Smooth muscle cell (in vitro differentiated cells): ENCODE measurements around the gene DNAAF9. TPM values are rescaled to one million over a fixed set of nuclear protein-coding genes. Genes with fewer than 3 reads are reported as not detected.
A peak's percentile ranks its signal among the peaks of the same experiment; 100 is the strongest.

ENCODE experiments used
- DNase-seq: peaks from one replicate; lab custom pipeline; 2025; ENCODE audit not compliant: unreplicated experiment; lab: John Stamatoyannopoulos, UW
- H2AFZ ChIP-seq: fragments of 200-600 bp; sonication (generic); 2 replicates; pipeline ENCODE4 v1.6.0; 2016; ENCODE audit warnings: antibody characterized with exemption, low read depth, mild to moderate bottlenecking
- H3F3A ChIP-seq: fragments of 200-600 bp; sonication (generic); 2 replicates; pipeline ENCODE4 v1.6.0; 2017; ENCODE audit warnings: antibody characterized with exemption, low read depth
- H3K27ac ChIP-seq: fragments of 200-600 bp; sonication (generic); 2 replicates; pipeline ENCODE4 v1.5.1; 2016; ENCODE audit warnings: low read depth, mild to moderate bottlenecking
- H3K27me3 ChIP-seq: fragments of 200-600 bp; sonication (generic); 2 replicates; pipeline ENCODE4 v1.6.1; 2016; ENCODE audit warnings: low read depth, mild to moderate bottlenecking
- H3K36me3 ChIP-seq: fragments of 200-600 bp; sonication (generic); 2 replicates; pipeline ENCODE4 v1.5.1; 2016; ENCODE audit warnings: low read depth
- H3K4me1 ChIP-seq: fragments of 200-600 bp; sonication (generic); 2 replicates; pipeline ENCODE4 v1.5.1; 2016; ENCODE audit warnings: low read depth
- H3K4me2 ChIP-seq: fragments of 200-600 bp; sonication (generic); 2 replicates; pipeline ENCODE4 v1.6.0; 2016; ENCODE audit warnings: mild to moderate bottlenecking
- H3K4me3 ChIP-seq: fragments of 200-600 bp; sonication (generic); 2 replicates; pipeline ENCODE4 v1.5.1; 2016; ENCODE audit warnings: mild to moderate bottlenecking
- H3K79me2 ChIP-seq: fragments of 200-600 bp; sonication (generic); 2 replicates; pipeline ENCODE4 v1.6.0; 2016; ENCODE audit warnings: low read depth, mild to moderate bottlenecking
- H3K9ac ChIP-seq: fragments of 200-600 bp; sonication (generic); 2 replicates; pipeline ENCODE4 v1.6.0; 2016; ENCODE audit warnings: low read depth
- H3K9me3 ChIP-seq: fragments of 200-600 bp; sonication (generic); replicated peaks from 2 replicates; pipeline ENCODE4 v1.5.1; 2016; ENCODE audit warnings: low read depth
- H4K20me1 ChIP-seq: fragments of 200-600 bp; sonication (generic); 2 replicates; pipeline ENCODE4 v1.6.0; 2016; ENCODE audit warnings: low read depth
- CTCF ChIP-seq: fragments of 200-600 bp; sonication (generic); IDR thresholded peaks from 2 replicates; pipeline ENCODE4 v1.5.1; 2017; ENCODE audit warnings: borderline replicate concordance, mild to moderate bottlenecking, antibody characterized with exemption; ENCODE audit not compliant: insufficient read depth, poor library complexity, severe bottlenecking
- WGBS: methylation state at CpG from one replicate; pipeline ENCODE4 v1.1.7; 2016; ENCODE audit warnings: low lambda C conversion rate; 5-methylcytosine and 5-hydroxymethylcytosine counted together
- polyA plus RNA-seq: library from polyadenylated mRNA; unstranded; fragments of >200 nt; fragmentation: Nextera tagmentation; extraction: Ambion mirVana; gene quantifications from 2 replicates; pipeline ENCODE4 v1.2.1, GENCODE V29; 2016
- total RNA-seq: library from RNA; depleted of rRNA; stranded (reverse); fragments of >200 nt; gene quantifications from 2 replicates; pipeline ENCODE4 v1.2.3, GENCODE V29; 2014

DNAAF9 gene
- 17.1 and 19.6 TPM in 2 replicates for total RNA-seq
- polyA plus RNA-seq = 8.1 and 8.8 TPM in 2 replicates

DNA sequence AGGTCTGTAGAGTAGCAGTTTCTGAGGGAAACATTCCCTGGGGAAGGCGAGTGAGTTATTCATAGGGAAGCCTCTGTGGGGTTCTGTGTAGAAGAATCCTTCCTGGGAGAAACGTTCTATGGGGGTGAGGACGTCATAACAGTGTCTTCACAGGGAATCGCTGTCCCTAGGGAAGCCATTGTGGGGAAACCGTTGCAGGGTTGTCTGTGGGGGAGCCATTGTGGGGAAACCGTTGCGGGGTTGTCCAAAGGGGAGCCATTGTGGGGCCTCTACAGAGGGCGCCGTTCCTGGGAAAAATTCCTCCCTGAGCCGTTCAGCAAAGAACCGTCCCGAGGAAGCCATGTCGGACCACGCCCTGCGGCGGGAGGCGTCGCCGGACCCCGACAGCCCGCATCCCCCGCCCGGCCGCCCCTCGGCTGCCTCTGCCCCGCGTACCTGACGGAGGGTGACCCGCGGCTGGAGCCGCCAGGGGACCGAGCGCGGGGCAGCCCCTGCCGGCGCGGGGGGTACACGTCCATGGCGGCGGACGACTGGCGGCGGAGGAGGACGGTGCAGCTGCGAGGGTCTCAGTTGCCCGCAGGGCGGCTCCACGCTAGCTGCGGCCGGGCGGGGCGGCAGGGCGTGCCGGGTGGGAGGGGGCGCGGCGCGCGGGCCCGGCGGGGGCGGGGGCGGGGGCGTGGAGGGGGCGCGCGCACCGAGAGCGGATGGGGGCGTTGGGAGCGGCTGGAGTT is at the start of gene DNAAF9:
DNAAF9 (minus strand) TSS at position 630 of the 731 bp plus-strand sequence; CDS start at position 518, 112 bp downstream.
- Histone ChIP-seq H4K20me1 (peaks cover 41% of the 10 kb centered on the region), H3K27me3 (no peaks in the 10 kb centered on the region), H3K79me2 (peaks cover 52% of the 10 kb centered on the region), H2AFZ (peak within 1 kb of the TSS; percentile 88), H3F3A (no peaks in the 10 kb centered on the region), H3K4me1 (peaks cover 9% of the 10 kb centered on the region), H3K36me3 (no peaks in the 10 kb centered on the region), H3K4me3 (peak within 1 kb of the TSS; percentile 92), H3K27ac (peak within 1 kb of the TSS; percentile 64), H3K4me2 (peak within 1 kb of the TSS; percentile 100), H3K9ac (peak within 1 kb of the TSS; percentile 80), H3K9me3 (no peaks in the 10 kb centered on the region)
- peak; percentile 71 for DNase-seq
- 1% methylated on average over 64 of the region's 71 CpGs for WGBS
- peak; percentile 33 for TF ChIP-seq CTCF

DNA sequence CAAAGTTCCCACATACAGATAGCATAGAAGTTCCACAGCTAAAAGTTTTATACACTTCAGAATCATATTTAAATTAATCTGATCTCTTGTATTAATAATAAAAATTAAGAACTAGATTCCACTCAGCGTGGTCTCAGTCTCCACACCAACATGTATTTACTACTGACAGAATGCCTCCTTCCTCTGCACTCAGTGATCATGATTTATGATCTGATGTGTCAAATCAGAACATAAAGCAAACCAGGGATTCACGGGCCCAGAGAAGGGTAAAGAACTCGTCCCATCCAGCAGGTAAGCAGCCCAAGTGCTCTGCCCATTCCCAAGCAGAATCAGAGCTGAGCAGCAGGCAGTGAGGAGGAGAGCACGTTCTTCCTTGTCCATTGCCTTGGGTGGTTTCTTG is 49.2 kb upstream of the DNAAF9 start:
- no peaks in the 10 kb centered on the region for H3K79me2 ChIP-seq
- peaks cover 19% of the 10 kb centered on the region for H3K4me1 ChIP-seq
- no peak for TF ChIP-seq CTCF
- no peaks in the 10 kb centered on the region for H3K36me3 ChIP-seq
- H4K20me1 ChIP-seq = no peaks in the 10 kb centered on the region
- H3K4me2 ChIP-seq = no peak overlapping the region
- H3K9me3 ChIP-seq = no peaks in the 10 kb centered on the region
- 81% methylated on average over 4 of the region's 4 CpGs for WGBS
- H2AFZ ChIP-seq = no peak overlapping the region
- H3K4me3 ChIP-seq = no peak overlapping the region
- H3K27ac ChIP-seq = no peak overlapping the region
- H3K27me3 ChIP-seq = no peaks in the 10 kb centered on the region
- DNase-seq = no peak
- no peak overlapping the region for H3K9ac ChIP-seq
- no peaks in the 10 kb centered on the region for H3F3A ChIP-seq

DNA sequence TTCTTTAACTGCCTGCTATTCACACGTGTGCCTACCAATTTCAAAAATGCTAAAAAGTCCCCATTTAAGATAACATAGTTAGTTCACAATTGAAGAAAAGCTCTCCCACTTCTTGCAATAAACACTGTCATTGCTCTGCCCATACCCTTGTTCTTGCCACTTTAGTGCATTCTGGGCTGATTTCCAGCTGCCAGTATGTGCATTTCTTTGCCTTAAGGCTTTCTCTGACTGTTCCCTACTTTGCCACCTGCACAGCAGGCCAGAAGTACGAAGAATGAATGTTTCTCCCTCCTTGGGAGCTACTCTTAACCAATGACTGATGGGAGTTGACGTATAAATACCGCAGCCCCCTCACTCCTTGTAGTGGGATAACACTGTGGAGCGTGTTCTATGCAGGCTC is 47.4 kb upstream of the DNAAF9 start:
- Histone ChIP-seq H3K4me3 (no peak overlapping the region), H3K27me3 (no peaks in the 10 kb centered on the region), H3K9me3 (no peaks in the 10 kb centered on the region), H3F3A (no peaks in the 10 kb centered on the region), H3K4me2 (no peak overlapping the region), H3K79me2 (no peaks in the 10 kb centered on the region), H3K27ac (no peak overlapping the region), H3K9ac (no peak overlapping the region), H3K36me3 (no peaks in the 10 kb centered on the region), H4K20me1 (no peaks in the 10 kb centered on the region), H2AFZ (no peak overlapping the region), H3K4me1 (peaks cover 12% of the 10 kb centered on the region)
- WGBS = 72% methylated on average over 5 of the region's 5 CpGs
- TF ChIP-seq CTCF = no peak
- DNase-seq = no peak

- H3K9me3 ChIP-seq = no peaks in the 10 kb centered on the region
- H4K20me1 ChIP-seq = no peaks in the 10 kb centered on the region
- H3K4me1 ChIP-seq = peaks cover 12% of the 10 kb centered on the region
- no peaks in the 10 kb centered on the region for H3K36me3 ChIP-seq
- H3K27ac ChIP-seq = no peak overlapping the region
- DNase-seq = no peak
- no peaks in the 10 kb centered on the region for H3K27me3 ChIP-seq
- 87% methylated on average over 4 of the region's 4 CpGs for WGBS
- H3K4me3 ChIP-seq = no peak overlapping the region
- no peak overlapping the region for H3K9ac ChIP-seq
- no peak overlapping the region for H3K4me2 ChIP-seq
- no peak for TF ChIP-seq CTCF
- H3K79me2 ChIP-seq = no peaks in the 10 kb centered on the region
- no peak overlapping the region for H2AFZ ChIP-seq
- H3F3A ChIP-seq = no peaks in the 10 kb centered on the region
These were observed 45.2 kb upstream of the DNAAF9 start for GRCh38 chr20:3452690-3453089.
